Fibroblast of villous mesenchyme (primary cell): ENCODE results near the gene PLPP6. TPM values are rescaled to one million over a fixed set of nuclear protein-coding genes. Genes with fewer than 3 reads are reported as not detected.

Experiments
- DNase-seq: peaks from one replicate; pipeline ENCODE4 v3.0.0-alpha.2; 2010; ENCODE audit warnings: low read depth
- H3K4me3 ChIP-seq: 2 replicates; pipeline ENCODE4 v1.5.1; 2011; ENCODE audit warnings: low read depth, mild to moderate bottlenecking, low read length
- CTCF ChIP-seq: IDR thresholded peaks from 2 replicates; pipeline ENCODE4 v1.5.1; 2012; ENCODE audit warnings: low read depth, mild to moderate bottlenecking, low read length; ENCODE audit not compliant: insufficient read depth
- total RNA-seq: library from RNA; depleted of rRNA; stranded (reverse); fragments of >200 nt; gene quantifications from 2 replicates; pipeline ENCODE4 v1.2.3, GENCODE V29; 2012

The PLPP6 gene
- total RNA-seq, 1 donor = 8.2 TPM

- TF ChIP-seq CTCF = no peak
- H3K4me3 ChIP-seq = no peak overlapping the region
- DNase-seq = no peak
These were observed 42.0 kb downstream of the PLPP6 start for GRCh38 chr9:4704129-4704528.

- H3K4me3 ChIP-seq = no peak overlapping the region
- no peak for TF ChIP-seq CTCF
- DNase-seq = peak; percentile 53
These were observed 43.9 kb downstream of the PLPP6 start for GRCh38 chr9:4706021-4706420.

GRCh38 chr9:4706971-4707622 lies 45.0 kb downstream of the PLPP6 start:
- no peak overlapping the region for H3K4me3 ChIP-seq
- TF ChIP-seq CTCF = no peak

GRCh38 chr9:4709380-4709779 lies 47.3 kb downstream of the PLPP6 start:
- TF ChIP-seq CTCF = no peak
- DNase-seq = no peak
- H3K4me3 ChIP-seq = no peak overlapping the region

More at GRCh38 chr9:4706971-4707622, 45.0 kb downstream of the PLPP6 start:
- DNase-seq = no peak

GRCh38 chr9:4713849-4714248 lies 51.8 kb downstream of the PLPP6 start:
- H3K4me3 ChIP-seq = no peak overlapping the region
- no peak for DNase-seq
- no peak for TF ChIP-seq CTCF

- DNase-seq = peak; percentile 29
- H3K4me3 ChIP-seq = no peak overlapping the region
- no peak for TF ChIP-seq CTCF
These were observed 52.3 kb downstream of the PLPP6 start for GRCh38 chr9:4714266-4715016.

Other genes with a start within 250 kb of the PLPP6 start
- 17.7 and 34.1 TPM in 2 replicates for gene SLC1A1, start 171.8 kb upstream of the PLPP6 start, total RNA-seq
- 0.43 and 0.64 TPM in 2 replicates for gene SPATA6L, start 4.2 kb downstream of the PLPP6 start, total RNA-seq
- 19.3 and 25.9 TPM in 2 replicates for gene CDC37L1, start 17.3 kb downstream of the PLPP6 start, total RNA-seq
- 54.4 and 72.5 TPM in 2 replicates for gene AK3, start 78.9 kb downstream of the PLPP6 start, total RNA-seq
- gene RCL1, start 130.7 kb downstream of the PLPP6 start, total RNA-seq = 9.7 and 10.4 TPM in 2 replicates